Keratinocyte (primary cell): ENCODE measurements around the gene EFCAB6. TPM values are rescaled to one million over a fixed set of nuclear protein-coding genes. Genes with fewer than 3 reads are reported as not detected.

Experiments
- DNase-seq: peaks from one replicate; pipeline ENCODE4 v3.0.0-alpha.2; 2011; ENCODE audit warnings: low read depth, missing footprints, low spot score
- FAIRE-seq: peaks from 2 replicates; lab custom pipeline; 2011; peaks lifted over from hg19 to GRCh38; lab: Jason Lieb, UNC
- H2AFZ ChIP-seq: 2 replicates; pipeline ENCODE4 v1.6.0; 2012; ENCODE audit warnings: low read length, control low read depth, inconsistent platforms; ENCODE audit not compliant: control insufficient read depth
- H3K27ac ChIP-seq: 2 replicates; pipeline ENCODE4 v1.5.1; 2011; ENCODE audit warnings: low read length; ENCODE audit not compliant: control insufficient read depth, insufficient read depth
- H3K27me3 ChIP-seq: 3 replicates; pipeline ENCODE4 v1.6.0; 2011; ENCODE audit warnings: low read length; ENCODE audit not compliant: control insufficient read depth, insufficient read depth; ENCODE audit errors: extremely low read depth
- H3K36me3 ChIP-seq, 2 experiments: 2 replicates in 1 of 2; 3 replicates in 1 of 2; pipeline ENCODE4 v1.5.1; 2011; ENCODE audit warnings: low read length in 2 of 2, mild to moderate bottlenecking in 1 of 2; ENCODE audit not compliant: control insufficient read depth in 2 of 2, insufficient read depth in 2 of 2; ENCODE audit errors: extremely low read depth in 1 of 2
- H3K4me1 ChIP-seq: 3 replicates; pipeline ENCODE4 v1.5.1; 2011; ENCODE audit warnings: low read length; ENCODE audit not compliant: control insufficient read depth, insufficient read depth; ENCODE audit errors: extremely low read depth
- H3K4me2 ChIP-seq: 3 replicates; pipeline ENCODE4 v1.6.0; 2011; ENCODE audit warnings: low read depth, low read length; ENCODE audit not compliant: control insufficient read depth, insufficient read depth; ENCODE audit errors: extremely low read depth
- H3K4me3 ChIP-seq, 3 experiments: fragments of 200-600 bp in 1 of 3; sonication (generic) in 1 of 3; 2 replicates in 2 of 3; 3 replicates in 1 of 3; pipeline ENCODE4 v1.5.1; 2011 to 2016; ENCODE audit warnings: low read length in 3 of 3, mild to moderate bottlenecking in 3 of 3, control low read depth in 2 of 3, inconsistent platforms in 1 of 3, low read depth in 1 of 3, mixed read lengths in 1 of 3, mixed run types in 1 of 3, moderate library complexity in 1 of 3; ENCODE audit not compliant: control insufficient read depth in 2 of 3, insufficient read depth in 2 of 3; ENCODE audit errors: extremely low read depth in 1 of 3
- H3K79me2 ChIP-seq: 2 replicates; pipeline ENCODE4 v1.6.0; 2012; ENCODE audit warnings: low read length; ENCODE audit not compliant: control insufficient read depth, insufficient read depth
- H3K9ac ChIP-seq: 3 replicates; pipeline ENCODE4 v1.6.0; 2011; ENCODE audit warnings: low read length; ENCODE audit not compliant: control insufficient read depth, insufficient read depth; ENCODE audit errors: extremely low read depth
- H3K9me1 ChIP-seq: 3 replicates; pipeline ENCODE4 v1.6.0; 2011; ENCODE audit warnings: low read length; ENCODE audit not compliant: control insufficient read depth, insufficient read depth; ENCODE audit errors: extremely low read depth
- H3K9me3 ChIP-seq: 2 replicates; pipeline ENCODE4 v1.5.1; 2012; ENCODE audit warnings: low read depth, low read length; ENCODE audit not compliant: control insufficient read depth
- H4K20me1 ChIP-seq: 3 replicates; pipeline ENCODE4 v1.6.0; 2011; ENCODE audit warnings: low read length; ENCODE audit not compliant: control insufficient read depth, insufficient read depth; ENCODE audit errors: extremely low read depth
- CTCF ChIP-seq, 3 experiments: IDR thresholded peaks in 1 of 3; conservative IDR thresholded peaks in 1 of 3; optimal IDR thresholded peaks in 1 of 3; 2 replicates in 2 of 3; 3 replicates in 1 of 3; pipeline versions ENCODE3 to v1.5.1; 2011; ENCODE audit warnings: low read length in 3 of 3, mild to moderate bottlenecking in 3 of 3, moderate library complexity in 2 of 3, control low read depth in 1 of 3, inconsistent platforms in 1 of 3; ENCODE audit not compliant: insufficient read depth in 2 of 3; ENCODE audit errors: extremely low read depth in 1 of 3
- EZH2 ChIP-seq: IDR thresholded peaks from one replicate; pipeline ENCODE4 v1.6.1; 2012; ENCODE audit warnings: inconsistent platforms, mild to moderate bottlenecking, low read length, moderate library complexity
- dilution Hi-C: fragments of 300-500 bp; cut with MboI; formaldehyde crosslinking; loops from one replicate; pipeline ENCODE4 v1.7.0; 2020; ENCODE audit warnings: low sequenced_read_pairs; ENCODE audit not compliant: extremely low pct_ligation_motif_present
- polyA plus RNA-seq, 5 experiments: library from polyadenylated mRNA; depleted of rRNA in 3 of 5; stranded (reverse) in 3 of 5; stranded (forward) in 1 of 5; unstranded in 1 of 5; fragments of >200 nt; gene quantifications; 1 replicate in 1 of 5; 2 replicates in 3 of 5; 3 replicates in 1 of 5; pipeline versions ENCODE4 v1.2.1 to v1.2.3, GENCODE V29; 2011 to 2012; ENCODE audit warnings: missing spikeins in 2 of 5, low read depth in 1 of 5, low replicate concordance in 1 of 5

EFCAB6 gene
- polyA plus RNA-seq, 1 donor (not counting 4 experiments of a cell fraction or from before 2014, with no cell fraction given): 0.18 TPM

DNA sequence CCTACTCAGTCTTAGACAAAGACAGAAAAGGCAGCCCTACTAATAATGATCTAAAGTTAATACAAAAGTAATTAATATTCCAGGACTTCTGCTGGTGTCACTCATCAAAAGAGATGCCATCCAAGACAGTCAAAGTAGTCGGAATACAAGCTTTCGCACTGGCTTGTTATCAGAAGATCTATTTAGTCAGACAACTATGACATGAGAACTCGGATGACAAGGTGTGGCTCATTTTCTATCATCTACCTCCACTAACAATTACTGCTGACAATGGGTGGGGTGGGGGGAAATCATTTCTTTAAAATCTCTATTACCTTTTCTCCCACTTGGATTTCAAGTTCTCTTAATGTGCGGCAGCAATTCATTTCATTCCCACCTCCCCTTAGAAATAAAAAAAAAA lies 56.7 kb downstream of the EFCAB6 start:
- Histone ChIP-seq H3K4me3 (no peak overlapping the region), H3K36me3 (no peaks in the 10 kb centered on the region), H3K9me3 (no peaks in the 10 kb centered on the region), H3K9ac (no peak overlapping the region), H3K27me3 (peaks cover 21% of the 10 kb centered on the region), H3K9me1 (no peaks in the 10 kb centered on the region), H3K79me2 (no peaks in the 10 kb centered on the region), H3K4me1 (no peaks in the 10 kb centered on the region), H3K4me2 (no peak overlapping the region), H2AFZ (no peak overlapping the region), H3K27ac (no peak overlapping the region), H4K20me1 (no peaks in the 10 kb centered on the region)
- dilution Hi-C loops: no loop called here
- no peak for FAIRE-seq
- TF ChIP-seq CTCF (optimal IDR thresholded peaks at IDR 0.05 in 1 of 3, IDR thresholded peaks at IDR 0.05 in 1 of 3, conservative IDR thresholded peaks at IDR 0.05 in 1 of 3; ENCODE audit: extremely low read depth in 1 of 3, insufficient read depth in 2 of 3, low read length in 3 of 3) (no peak), EZH2 (no peak)
- no peak for DNase-seq

DNA sequence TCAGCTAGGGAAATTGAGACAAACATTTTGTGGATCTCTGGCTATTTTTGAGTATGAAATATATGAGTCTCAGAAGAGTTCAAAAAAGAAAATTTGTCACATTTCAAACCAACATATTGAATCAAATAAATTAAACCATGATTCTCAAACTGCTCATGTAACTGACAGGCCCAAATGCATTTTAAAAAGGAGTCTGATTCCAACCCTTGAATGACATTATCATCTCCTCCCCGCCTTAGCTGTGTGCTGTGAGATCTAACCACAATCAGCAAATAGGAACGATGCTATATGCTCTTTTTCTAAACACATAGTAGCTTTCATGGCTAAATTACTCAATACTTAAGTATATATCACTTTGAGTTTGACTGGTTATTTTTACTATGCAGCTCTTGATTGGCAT lies 57.1 kb downstream of the EFCAB6 start:
- no peaks in the 10 kb centered on the region for H3K9me1 ChIP-seq
- H3K36me3 ChIP-seq: no peaks in the 10 kb centered on the region
- H3K27ac ChIP-seq: no peak overlapping the region
- dilution Hi-C loops: no loop called here
- TF ChIP-seq EZH2: no peak
- TF ChIP-seq CTCF (optimal IDR thresholded peaks at IDR 0.05 in 1 of 3, IDR thresholded peaks at IDR 0.05 in 1 of 3, conservative IDR thresholded peaks at IDR 0.05 in 1 of 3; ENCODE audit: extremely low read depth in 1 of 3, insufficient read depth in 2 of 3, low read length in 3 of 3): no peak
- H3K4me2 ChIP-seq: no peak overlapping the region
- FAIRE-seq (no peak), DNase-seq (no peak)
- no peaks in the 10 kb centered on the region for H3K4me1 ChIP-seq
- H3K79me2 ChIP-seq: no peaks in the 10 kb centered on the region
- H3K27me3 ChIP-seq: peaks cover 21% of the 10 kb centered on the region
- H4K20me1 ChIP-seq: no peaks in the 10 kb centered on the region
- H3K9me3 ChIP-seq: no peaks in the 10 kb centered on the region
- H3K9ac ChIP-seq: no peak overlapping the region
- H2AFZ ChIP-seq: no peak overlapping the region
- no peak overlapping the region for H3K4me3 ChIP-seq
